Right lobe of liver (tissue), 4 donors: ENCODE data around the gene ZNF534.

ENCODE experiments used
- POLR2A ChIP-seq: fragments of 450-650 bp; IDR thresholded peaks from one replicate; pipeline ENCODE4 v1.6.1; 2017; ENCODE audit warnings: antibody characterized with exemption, mild to moderate bottlenecking
- TF ChIP-seq, protein P1 (sequence below), 4 donors: fragments of 200-600 bp in 3 of 4; fragments of 450-650 bp in 1 of 4; IDR thresholded peaks; one replicate each; pipeline versions ENCODE4 v1.5.1 to v1.8.0; 2016 to 2022; ENCODE audit warnings: antibody characterized with exemption in 4 of 4, mild to moderate bottlenecking in 2 of 4
- donor health status: DM: no; HTN: no; CAD: no.
- donor health status: DM: no; HTN: no; CAD: no.
- donor health status: DM: no; HTN: yes; CAD: no.

DNA sequence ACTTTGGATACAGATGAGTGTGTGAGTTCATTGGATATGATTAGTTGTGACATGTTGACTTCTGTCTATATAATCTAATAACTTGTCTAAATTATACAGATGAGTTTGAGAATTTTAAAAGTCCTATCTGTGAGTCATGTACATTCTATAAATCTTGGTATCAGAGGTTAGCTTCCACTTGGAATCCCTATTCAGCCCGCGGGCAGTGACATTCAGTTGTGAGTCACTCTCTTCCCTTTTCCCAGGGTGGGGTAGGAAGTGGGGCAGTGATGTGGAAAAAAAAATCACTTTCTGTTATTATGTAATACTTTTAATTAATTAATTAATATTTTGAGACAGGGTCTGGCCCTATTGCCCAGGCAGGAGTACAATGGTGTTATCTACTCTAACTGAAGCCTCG is 65.6 kb downstream of the ZNF534 start:
- TF ChIP-seq, protein P1, sequence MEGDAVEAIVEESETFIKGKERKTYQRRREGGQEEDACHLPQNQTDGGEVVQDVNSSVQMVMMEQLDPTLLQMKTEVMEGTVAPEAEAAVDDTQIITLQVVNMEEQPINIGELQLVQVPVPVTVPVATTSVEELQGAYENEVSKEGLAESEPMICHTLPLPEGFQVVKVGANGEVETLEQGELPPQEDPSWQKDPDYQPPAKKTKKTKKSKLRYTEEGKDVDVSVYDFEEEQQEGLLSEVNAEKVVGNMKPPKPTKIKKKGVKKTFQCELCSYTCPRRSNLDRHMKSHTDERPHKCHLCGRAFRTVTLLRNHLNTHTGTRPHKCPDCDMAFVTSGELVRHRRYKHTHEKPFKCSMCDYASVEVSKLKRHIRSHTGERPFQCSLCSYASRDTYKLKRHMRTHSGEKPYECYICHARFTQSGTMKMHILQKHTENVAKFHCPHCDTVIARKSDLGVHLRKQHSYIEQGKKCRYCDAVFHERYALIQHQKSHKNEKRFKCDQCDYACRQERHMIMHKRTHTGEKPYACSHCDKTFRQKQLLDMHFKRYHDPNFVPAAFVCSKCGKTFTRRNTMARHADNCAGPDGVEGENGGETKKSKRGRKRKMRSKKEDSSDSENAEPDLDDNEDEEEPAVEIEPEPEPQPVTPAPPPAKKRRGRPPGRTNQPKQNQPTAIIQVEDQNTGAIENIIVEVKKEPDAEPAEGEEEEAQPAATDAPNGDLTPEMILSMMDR (IDR thresholded peaks at IDR 0.05): no peak
- no peak for TF ChIP-seq POLR2A
